Stomach (tissue), 4 donors: ENCODE results near the gene KCNJ15.

Experiments used
- CTCF ChIP-seq, 7 experiments: fragments of 450-650 bp in 4 of 7; fragments of 200-600 bp in 3 of 7; sonication (generic) in 3 of 7; IDR thresholded peaks; one replicate each; pipeline ENCODE4 v1.5.1; 2016 to 2019; ENCODE audit warnings: antibody characterized with exemption in 7 of 7, control low read depth in 2 of 7, mild to moderate bottlenecking in 1 of 7
- POLR2AphosphoS5 ChIP-seq, 3 donors: sonication (generic); formaldehyde crosslinking; IDR thresholded peaks; one replicate each; pipeline ENCODE4 v1.6.1; 2016; ENCODE audit warnings: antibody characterized with exemption in 3 of 3

- TF ChIP-seq CTCF (IDR thresholded peaks at IDR 0.05) = no peak
- no peak for TF ChIP-seq POLR2AphosphoS5 (IDR thresholded peaks at IDR 0.05)
Measured at GRCh38 chr21:38308532-38309119, 51.8 kb downstream of the KCNJ15 start.
